GM21619 (cell line): ENCODE data around the gene SHB.

Experiments used
- ATAC-seq: cut with Tn5 transposase; IDR thresholded peaks from one replicate; pipeline ENCODE4 v1.9.1; 2021; ENCODE audit not compliant: unreplicated experiment

Gene SHB

GRCh38 chr9:38026021-38026809 is 42.8 kb downstream of the SHB start:
- no peak for ATAC-seq

DNA sequence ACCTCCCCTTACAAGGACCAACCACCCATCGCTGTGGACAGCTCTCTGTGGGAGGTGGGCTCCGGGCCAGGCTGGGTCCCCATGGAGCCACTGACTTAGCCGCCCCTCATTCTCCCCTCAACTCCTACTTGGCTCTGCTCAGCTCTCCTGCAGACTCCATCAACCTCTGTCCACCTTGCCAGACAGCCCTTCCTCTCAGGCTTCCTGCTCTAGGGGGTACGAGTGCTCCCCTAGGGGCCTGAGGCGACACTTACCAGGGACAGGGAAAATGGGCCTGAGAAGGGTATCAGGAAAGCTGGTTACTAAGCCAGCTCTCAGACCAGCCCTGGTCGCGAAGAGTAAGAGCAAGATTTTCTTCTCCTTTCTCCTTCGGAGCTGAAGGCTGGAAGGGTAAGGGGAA is 43.9 kb downstream of the SHB start:
- ATAC-seq: no peak

DNA sequence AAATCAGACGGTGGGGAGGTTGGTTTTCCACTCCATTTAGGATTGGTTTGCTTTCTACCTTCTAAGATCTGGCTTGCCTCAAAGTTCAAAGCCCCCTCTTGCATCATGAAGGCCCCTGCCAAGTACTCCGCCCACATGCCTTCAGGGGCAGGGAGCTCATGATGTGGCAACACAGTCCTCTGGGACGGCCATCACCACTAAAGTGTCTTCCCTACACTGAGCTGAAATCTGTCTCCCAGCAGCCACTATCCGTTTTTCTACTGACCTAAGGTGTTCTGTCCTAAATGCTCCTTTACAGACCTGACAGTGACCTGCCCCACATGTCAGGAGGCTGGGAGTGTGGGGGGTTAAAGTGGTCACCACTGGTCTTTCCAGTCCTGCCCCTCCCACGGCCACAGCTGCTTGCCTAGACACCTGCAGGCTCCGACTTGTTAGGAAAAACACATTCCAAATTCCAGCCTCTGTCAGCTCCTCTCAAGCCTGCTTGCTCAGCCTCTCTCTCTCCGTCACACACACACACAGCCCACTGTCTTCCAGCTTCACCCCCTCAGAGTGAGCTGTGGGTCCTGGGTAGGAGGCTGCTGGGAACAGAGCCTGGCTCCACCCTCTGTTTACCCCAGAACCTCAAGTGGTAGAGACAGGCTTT is 44.9 kb downstream of the SHB start:
- ATAC-seq: no peak

DNA sequence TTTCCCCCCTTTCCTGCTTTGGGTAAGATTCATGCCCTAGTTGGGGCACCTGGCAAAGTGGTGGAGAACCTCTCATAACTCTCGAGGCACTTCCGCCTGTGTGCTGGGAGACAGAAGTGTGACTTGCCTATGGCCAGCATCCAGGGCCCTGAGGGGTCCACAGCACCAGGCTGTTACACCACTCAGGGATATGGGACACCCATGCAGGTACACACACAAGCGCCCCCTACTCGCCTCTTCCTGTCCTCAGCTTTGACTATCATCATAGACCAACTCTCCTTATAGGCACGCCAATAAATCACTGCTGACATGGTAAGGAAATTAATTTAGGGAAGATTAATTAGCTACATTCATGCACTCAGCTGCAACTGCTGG is 45.4 kb downstream of the SHB start:
- no peak for ATAC-seq

- ATAC-seq: no peak
Measured at GRCh38 chr9:38022995-38023394, 46.0 kb downstream of the SHB start.

- ATAC-seq: no peak
Measured at GRCh38 chr9:38022203-38022895, 46.7 kb downstream of the SHB start.

GRCh38 chr9:38020151-38021076 is 48.6 kb downstream of the SHB start:
- ATAC-seq: no peak

DNA sequence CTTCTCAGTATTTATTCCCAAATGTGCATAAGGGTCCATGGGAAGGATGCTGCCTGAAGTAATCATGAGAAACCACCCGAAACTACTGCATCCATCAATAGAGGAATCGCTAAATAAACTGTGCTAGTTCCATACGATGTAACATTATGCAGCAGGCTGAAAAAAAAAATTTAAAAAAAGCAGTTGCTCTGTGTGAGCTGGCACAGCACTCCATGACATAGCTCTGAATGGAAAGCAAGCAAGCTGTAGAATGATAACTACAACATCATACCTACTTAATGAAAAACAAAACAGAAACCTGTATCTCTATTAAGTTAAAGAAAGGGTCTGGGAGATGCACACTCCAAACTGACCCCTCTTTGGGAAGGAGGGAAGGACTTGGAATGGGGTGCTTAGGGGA is 49.3 kb downstream of the SHB start:
- ATAC-seq: no peak

GRCh38 chr9:38018958-38019602 is 49.9 kb downstream of the SHB start:
- no peak for ATAC-seq

- ATAC-seq: no peak
Measured at GRCh38 chr9:38018241-38018957, 50.6 kb downstream of the SHB start.

DNA sequence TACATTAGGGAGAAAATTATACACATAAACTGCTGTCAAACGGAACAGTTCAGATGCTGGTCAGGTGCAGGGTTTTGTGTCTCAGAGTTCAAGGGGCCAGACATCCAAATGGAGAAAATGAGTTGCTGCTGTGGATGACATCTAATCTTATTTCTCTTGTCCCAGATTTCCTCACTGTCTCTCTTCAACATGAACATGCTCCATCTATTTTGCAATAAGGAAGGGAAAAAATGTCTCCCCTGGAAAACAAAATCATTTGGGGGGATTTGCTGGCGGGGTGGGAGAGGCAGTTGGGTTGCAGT is 51.2 kb downstream of the SHB start:
- ATAC-seq: no peak

DNA sequence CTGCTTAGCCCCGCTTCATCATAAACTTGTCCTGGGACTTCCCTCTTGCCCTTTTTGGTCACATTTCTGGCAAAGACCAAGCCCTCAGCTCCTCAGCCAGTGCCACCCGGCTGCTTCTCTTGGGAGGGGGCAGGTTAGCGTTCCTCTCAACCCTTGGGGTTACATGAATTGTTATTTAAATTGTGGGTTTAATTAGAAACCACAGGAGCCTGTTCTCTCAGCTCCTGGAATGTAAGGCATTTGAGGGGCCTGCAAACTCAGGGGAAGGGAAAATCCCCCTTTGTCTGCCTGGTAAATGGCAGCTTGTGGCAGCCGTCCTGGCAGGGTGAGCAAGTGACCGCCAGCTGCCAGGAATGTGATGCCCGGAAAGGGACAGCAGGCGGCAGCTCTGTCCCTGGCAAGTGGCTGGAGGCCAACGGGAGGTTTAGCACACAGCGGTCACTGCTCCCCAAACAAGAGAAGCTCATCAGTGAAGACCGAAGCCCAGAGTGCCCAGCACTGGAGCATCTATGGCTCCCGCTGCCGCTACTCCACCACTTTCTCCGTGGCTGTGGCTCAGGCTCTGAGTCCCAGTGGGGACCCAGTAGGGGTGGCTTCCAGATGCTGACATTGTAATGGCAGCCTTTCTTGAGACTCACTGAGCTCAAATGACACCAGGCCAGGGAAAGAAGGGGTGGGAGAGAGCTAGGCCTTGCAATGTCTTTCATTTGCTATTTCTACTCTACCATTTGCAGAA is 51.7 kb downstream of the SHB start:
- no peak for ATAC-seq

DNA sequence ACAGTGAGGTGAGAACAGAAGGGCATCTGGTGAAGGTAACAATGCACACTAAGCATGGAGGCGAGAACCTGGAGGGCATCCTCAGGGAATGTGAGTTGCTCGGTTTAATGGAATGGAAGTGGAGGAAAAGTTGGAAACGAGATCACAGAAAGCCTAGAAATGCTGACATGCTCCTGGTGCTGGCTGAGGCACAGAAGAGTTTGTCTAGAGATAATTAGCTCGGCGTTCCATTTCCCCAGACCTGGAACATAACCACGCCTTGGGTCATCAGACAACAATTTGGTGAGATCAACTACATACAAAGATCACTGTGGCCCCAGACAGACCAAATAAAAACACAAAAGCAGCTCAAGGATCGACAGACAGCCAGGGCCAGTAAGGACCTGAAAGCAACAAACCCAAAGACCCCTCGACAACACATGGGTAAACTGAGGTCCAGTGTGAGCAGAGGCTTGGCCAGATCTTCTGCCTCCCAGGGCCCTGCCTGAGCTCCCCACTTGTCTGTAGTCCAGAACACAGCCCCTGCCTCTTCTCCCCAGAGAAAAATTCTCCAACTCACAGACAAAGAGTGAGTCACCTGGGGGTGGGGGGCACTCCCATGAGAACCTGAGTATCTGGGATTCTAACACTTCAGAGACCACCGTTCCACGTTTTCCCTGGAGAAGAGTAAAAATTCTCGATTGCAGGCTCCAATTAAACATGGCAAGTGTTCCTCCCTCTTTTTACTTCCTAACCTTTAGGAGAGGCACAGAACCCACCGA is 52.5 kb downstream of the SHB start:
- no peak for ATAC-seq

GRCh38 chr9:38015906-38016305 is 53.1 kb downstream of the SHB start:
- no peak for ATAC-seq

DNA sequence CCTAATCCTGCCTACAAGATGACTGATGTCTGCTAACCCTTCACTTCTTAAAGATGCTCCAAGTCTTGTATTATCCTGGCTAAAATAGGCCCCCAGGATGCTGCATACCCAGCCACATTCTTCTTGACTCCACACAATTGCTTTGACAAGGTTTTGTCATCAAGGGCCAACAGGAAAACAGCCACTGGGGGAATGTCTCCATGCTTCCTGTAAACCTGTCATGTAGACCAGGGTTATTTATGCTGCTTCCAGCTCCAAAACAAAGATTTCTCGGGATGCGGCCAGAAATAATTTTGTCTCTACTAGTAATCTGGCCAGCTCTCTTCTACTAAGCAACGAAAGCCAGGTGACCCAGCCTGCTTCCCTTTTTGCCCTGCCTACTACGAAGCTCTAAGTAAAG is 53.8 kb downstream of the SHB start:
- no peak for ATAC-seq

DNA sequence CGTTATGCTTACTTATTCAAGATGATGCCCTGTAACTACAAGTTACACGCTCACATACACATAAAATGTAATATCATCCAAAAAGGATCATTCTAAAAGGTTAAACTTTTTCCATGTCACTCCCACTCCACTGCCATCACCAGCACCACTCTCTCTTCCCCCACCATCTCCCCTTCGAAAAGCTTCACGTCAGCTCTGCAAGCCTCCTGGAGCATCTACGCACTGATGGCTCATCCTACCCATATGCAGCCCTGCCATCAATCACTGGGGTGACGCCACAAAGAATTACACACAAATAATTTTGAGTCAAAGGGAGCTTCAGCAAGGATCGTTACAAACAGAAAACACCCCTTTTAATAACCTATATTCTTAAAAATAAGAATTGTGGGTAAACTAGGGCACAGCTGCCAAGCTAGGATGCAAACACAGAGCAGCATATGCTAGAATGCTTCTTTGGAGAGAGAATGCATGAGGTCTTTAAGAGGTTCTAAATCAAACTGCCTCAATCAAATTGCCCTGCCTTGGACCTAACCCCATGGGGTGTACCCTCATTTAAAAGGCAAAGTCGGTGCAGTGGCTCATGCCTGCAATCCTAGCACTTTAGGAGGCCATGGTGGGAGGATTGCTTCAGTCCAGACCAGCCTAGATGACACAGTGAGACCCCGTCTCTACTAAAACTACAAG is 56.1 kb downstream of the SHB start:
- ATAC-seq: no peak

- no peak for ATAC-seq
Measured at GRCh38 chr9:38011991-38012390, 57.0 kb downstream of the SHB start.
